A204.1 (cell line): ENCODE measurements around the gene PRICKLE4.
"Not testable (repeated sequence)": the region's sequence is repeated elsewhere in the genome, so short reads cannot be mapped to it uniquely, and the experiment has no call there.

Experiments
- FAIRE-seq: peaks from 2 replicates; lab custom pipeline; 2012; peaks lifted over from hg19 to GRCh38; lab: Jason Lieb, UNC

PRICKLE4 gene

DNA sequence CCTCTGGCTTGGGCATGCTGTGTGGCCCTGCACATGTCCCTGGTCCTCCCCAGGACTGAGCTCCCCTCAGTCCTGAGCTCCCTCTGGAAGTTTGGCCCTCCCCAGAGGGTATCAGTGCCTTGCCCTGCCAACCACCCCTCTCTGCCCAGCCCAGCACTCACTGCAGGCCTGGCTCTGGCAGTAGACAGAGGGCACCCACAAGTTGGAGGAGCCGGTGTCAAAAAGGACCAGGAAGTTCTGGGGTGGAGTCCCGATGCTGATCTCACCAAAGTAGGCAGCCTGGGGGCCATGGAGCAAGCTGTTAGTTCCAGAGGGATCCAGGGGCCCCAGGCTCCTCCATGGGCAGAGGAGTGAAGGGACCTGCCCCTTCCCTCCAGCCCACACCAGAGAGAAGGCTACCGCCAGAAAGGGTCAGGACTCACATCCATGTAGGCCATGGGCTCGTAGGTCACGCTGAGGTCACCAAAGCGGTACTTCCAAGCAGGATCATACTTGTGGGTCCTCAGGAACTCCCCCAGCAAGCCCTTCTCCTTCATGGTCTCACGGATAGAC lies 36.3 kb upstream of the PRICKLE4 start:
- FAIRE-seq = no peak

- no peak for FAIRE-seq
These were observed 34.5 kb upstream of the PRICKLE4 start for GRCh38 chr6:41746107-41746506.

DNA sequence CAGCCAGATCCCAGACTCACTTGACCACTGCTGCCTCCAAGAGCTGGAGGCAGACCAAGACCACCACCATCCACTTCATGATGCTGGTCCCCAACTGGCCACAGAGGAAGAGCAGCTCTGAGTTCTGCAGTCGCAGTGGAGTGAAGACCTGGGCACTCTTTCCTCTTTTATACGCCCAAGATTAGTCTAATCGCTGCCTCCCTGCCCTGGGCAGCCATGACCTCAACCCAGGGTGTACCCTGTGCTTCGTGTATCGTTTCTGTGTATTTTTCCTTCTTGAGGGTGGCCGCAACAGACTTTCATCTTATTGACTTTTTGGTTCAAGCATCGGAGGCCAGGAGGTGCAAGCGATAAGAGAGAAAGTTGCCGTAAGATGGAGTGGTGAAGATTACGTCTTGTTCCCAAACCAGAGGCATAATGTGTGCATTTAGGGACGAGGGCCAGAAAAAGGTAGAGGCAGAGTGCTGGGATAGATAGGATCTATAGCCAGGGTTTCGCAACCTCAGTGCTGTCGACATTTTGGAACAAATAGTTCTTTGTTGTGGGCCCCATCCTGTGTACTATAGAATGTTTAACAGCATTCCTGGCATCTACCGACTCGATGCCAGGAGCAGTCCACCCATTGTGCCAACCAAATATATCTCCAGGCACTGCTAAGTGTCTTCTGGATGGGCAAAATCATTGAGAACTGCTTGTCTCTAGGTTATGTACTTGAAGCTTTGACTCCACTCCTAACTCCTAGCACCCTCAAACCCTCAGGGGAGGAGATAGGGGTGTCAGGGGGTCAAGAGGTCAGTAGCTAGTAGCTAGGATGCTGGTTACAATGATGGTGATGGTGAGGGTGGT lies 33.1 kb upstream of the PRICKLE4 start, which contains the start of gene PGC:
TSS of gene PGC (minus strand) at position 142 of the 846 bp plus-strand sequence. CDS start at position 79, 63 bp downstream.
- FAIRE-seq = no peak

DNA sequence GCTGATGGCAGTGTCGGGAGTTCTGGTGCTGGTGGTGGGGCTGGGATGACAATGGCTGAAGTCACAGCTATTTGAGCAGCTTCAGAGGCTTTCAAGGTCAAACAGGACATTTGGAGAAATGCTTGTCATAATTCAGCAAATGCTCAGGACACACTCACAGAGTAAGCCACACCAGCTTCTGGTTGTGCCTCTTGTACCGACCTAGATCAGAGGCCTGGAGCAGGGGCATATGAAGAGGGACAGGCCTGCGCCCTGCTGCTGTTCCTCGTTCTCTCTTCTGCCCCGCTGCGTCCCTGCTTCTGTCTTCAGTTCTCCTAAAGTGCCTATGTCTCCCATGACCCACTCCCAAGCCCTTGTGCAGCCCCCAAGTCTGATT lies 32.5 kb upstream of the PRICKLE4 start:
- no peak for FAIRE-seq

GRCh38 chr6:41748542-41748941 lies 32.0 kb upstream of the PRICKLE4 start:
- FAIRE-seq = no peak

- FAIRE-seq = no peak
These were observed 30.2 kb upstream of the PRICKLE4 start for GRCh38 chr6:41750374-41750773.

GRCh38 chr6:41755895-41756294 lies 24.7 kb upstream of the PRICKLE4 start:
- no peak for FAIRE-seq

DNA sequence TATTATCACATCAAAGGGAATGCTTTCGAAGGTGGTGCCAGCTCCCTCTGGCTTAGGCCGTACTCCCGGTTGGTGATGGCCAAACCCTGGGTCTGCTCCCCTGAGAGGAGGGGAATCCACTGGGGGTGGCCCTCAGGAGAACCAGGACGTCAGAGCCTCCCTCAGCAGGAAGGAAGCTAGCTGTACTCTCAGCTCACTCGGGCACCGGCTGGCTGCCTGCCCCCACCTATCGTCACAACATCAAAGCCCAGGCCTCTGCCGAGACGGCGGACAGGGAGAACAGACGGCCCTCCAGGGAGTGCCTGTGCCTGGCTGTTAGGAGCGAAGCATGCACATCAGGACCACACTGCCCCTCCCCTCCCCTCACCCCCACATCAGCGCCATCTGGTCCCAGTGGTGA lies 24.2 kb upstream of the PRICKLE4 start:
- FAIRE-seq = no peak

- FAIRE-seq = no peak
These were observed 23.3 kb upstream of the PRICKLE4 start for GRCh38 chr6:41757271-41757670.

DNA sequence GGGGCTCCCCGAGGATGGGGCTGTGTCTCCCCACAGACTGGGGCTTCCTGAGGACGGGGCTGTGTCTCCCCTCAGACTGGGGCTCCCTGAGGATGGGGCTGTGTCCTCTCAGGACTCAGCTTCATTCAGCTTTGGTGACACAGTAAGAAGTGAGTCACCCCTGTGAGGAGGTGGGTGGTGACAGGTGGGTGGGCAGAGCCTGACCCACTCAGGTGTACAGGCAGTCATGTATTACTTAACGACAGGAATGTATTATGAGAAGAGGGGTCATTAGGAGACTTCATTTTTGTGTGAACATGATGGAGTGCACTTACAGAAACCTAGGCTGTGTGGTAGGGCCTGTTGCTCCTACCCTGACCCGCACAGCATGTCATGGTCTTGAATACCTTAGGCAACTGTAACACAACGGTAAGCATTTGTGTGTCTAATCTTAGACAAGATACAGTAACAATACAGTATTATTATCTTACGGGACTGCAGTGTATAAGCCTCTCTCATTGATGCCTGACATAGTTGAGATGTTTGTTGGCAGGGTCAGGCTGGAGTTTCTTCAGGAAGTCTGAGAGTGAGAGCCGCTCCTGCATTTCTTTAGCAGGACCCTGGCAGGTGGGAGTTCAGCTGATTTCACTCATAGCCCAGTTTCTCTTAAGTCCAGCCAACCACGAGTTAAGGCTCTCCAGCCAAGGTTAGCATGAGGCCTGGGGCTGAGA lies 22.5 kb upstream of the PRICKLE4 start:
- FAIRE-seq = no peak

DNA sequence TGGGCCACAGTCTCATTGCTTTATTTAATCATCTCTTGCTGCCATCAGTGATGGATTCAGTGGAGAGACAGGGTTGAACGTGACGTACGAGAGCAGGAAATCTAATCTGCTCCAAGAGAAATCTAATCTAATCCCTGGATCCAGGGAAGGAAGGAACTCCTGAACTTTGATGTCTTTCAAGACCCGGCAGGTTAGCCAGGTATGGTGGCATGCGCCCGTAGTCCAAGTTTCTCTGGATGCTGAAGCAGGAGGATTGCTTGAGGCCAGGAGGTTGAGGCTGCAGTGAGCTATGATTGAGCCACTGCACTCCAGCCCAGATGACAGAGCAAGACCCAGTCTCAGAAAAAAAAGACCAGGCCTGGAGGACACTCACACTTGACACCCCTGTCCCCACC lies 21.9 kb upstream of the PRICKLE4 start:
- no peak for FAIRE-seq

DNA sequence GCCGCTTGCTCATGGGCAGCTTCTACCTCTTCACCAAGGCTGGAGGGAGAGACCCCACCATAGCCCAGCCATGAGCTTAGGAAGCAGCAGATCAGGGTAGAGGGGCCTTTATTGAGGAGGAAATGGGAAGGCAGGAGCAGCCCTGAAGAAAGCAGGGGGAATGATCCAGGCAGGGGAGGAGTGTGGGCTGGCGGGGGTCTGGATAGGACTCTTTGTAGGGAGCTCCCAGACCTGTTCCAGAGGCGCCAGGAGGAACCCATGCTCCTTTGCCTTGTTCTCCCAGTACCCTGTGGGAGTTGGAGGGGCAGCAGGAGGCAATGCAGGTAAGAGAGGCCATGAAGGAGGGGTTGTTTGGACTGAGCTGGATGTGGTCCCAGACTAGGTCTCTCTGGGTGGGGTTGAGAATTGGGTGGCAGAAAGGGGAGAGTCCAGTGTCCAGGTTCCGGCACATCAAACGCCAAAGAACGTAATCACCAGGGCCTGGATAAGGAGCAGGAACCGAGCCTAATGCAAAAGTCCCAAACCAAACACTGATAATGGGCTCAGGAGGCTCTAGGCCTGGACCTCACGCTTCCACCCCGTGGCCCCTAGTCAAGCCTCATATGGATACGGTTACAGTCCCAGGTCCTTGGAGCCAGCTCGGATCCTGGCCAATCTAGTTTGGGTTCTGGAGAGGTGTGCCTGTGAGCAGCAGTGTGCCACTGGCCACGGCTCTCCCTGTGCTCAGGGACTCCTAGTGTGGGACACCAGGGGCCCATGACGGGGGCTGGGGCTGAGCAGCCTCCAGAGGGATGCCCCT lies 21.3 kb upstream of the PRICKLE4 start:
- FAIRE-seq = no peak

DNA sequence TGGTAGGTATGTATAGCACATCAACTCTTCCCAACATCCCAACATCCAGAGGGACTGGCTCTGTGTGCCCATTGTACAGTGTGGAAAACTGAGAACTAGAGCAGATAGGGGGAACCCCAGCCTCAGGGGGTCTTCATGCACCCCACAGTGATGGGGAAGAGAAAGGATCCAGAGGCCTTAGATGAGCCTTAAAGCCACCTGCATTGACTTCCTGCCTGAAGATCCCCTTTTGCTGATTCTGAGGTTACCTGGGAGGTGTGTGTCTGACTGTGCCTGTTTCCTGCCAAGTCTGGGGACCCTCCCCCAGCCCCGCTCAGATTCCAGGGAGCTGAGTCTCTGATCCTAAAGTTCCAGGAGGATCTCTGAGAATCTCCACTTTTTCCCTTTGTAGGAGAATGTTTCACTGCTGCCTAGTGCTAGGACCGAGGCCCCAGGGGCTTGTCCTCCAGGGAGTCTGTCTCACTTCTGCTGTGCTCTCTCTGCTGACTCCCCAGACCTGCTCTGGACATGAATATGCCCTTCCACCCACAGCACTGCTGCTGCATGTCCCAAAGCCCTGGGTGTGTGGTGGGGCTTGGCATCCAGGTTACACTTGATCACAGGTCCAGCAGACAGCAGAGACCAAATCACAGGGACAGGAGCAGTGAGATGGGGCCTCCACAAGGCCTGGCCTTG lies 20.5 kb upstream of the PRICKLE4 start:
- FAIRE-seq = no peak

GRCh38 chr6:41763470-41763869 lies 17.1 kb upstream of the PRICKLE4 start:
- FAIRE-seq = no peak

- FAIRE-seq = not testable (repeated sequence)
These were observed 14.4 kb upstream of the PRICKLE4 start for GRCh38 chr6:41766043-41766664.

DNA sequence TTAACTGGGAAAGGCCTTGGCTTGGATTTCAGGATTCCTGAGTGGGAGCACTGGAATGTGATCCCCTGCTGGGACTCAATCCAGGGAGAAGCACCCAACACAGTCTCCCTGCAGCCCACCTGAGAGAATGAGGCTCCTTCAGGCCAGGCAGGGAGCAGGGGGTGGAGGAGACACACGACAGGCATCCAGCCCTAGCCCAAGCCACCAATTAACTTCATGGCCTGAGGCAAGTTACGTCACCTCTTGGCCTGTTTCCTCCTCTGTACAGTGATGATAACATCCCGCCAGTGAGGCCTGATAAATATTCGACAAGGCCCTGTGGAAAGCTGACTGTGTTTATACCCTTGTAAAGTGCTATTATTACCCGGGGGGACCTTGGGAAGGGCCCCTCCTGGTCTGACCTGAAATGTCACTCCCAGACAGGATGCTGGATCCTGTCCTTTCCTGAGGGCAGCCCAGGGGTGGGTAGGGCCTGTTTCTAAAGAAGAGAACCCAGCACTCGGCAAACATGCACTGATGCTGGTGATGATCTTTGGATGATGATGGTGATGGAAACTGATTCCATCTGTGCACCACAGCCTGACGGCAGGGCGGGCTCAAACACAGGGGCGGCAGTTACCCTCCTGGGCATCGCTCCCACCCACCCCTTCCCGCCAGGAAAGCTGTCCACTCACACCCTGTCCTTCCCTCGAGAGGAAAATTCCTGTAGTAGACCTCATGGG lies 13.3 kb upstream of the PRICKLE4 start:
- FAIRE-seq = no peak

DNA sequence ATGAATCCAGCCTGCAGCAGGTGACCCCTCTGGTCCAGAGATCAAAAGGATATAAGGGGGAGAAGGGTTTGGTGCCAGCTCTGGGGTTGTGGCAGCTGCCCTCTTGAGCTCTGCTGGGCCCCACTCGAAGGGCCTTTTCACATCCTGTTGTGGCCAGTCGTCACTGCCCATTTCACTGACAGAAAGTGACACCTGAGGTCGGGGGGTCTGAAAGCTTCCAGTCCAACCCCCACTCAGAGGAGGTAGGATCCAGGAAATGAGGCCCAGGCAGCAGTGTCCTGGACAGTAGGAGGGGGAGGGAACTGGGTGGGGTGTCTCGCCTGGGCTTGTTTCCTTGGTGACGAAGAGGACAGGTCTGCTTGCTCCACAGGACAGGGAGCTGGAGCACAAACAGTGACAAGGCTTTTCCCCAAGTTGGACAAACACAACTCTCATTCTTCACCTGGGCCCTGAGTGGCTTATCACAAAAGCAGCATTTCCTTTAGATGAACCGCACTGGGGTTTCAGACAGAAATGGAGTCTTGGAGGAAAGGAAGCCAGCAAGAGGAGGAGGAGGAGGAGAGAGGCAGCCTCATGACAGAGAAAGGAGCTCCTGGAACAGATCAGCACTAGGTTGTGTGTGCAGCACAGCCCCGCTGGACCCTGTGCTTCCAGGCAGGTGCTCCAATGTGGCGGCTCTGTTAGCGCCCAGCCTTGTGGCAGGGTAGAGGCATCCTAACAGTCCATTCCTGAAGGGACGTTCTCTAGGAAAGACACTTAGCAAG lies 11.9 kb upstream of the PRICKLE4 start:
- no peak for FAIRE-seq

- no peak for FAIRE-seq
These were observed 11.2 kb upstream of the PRICKLE4 start for GRCh38 chr6:41769376-41769775.

DNA sequence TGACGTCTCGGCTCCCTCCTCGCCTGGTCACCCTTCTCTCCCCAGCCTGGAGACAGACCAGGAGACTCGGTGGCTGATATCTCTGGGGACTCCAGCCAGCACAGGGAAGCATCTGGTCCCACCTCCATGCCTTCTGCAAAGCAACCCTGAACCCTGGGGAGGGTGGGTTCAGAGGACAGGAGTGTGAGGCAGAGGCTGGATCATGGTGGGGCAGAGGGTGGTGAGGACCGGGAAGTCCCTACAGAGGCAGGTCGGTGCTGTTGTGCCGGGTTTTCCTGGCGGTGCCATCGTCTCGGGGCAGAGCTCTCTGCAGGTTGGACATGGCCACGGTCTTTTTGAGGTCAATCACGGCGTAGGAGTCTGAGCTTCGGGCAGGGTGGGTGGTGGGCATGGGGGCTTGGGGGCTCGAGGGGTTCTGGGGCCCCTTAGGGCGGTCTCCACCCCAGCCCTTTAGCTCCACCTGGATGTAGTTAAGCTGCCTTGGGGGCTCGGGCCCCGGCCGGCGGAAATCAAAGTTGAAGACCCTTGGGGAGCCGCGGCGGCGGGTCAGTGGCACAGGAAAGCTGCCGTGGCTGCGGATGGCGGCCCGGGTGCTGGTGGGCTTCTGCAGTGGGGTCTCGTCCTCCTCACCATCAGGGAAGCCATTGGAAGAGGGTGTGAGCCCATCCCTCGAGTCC lies 10.1 kb upstream of the PRICKLE4 start:
- no peak for FAIRE-seq
